GM23338 (cell line): ENCODE data around the gene OCIAD2. TPM values are rescaled to one million over a fixed set of nuclear protein-coding genes. Genes with fewer than 3 reads are reported as not detected.

Experiments used
- EZH2phosphoT487 ChIP-seq: fragments of 200-600 bp; sonication (generic); IDR thresholded peaks from one replicate; pipeline ENCODE4 v1.8.1; 2018; ENCODE audit warnings: antibody characterized with exemption; ENCODE audit not compliant: unreplicated experiment
- JUNB ChIP-seq: IDR thresholded peaks from one replicate; pipeline ENCODE4 v1.6.1; 2016; ENCODE audit warnings: antibody characterized with exemption; ENCODE audit not compliant: unreplicated experiment
- NANOG ChIP-seq: IDR thresholded peaks from 2 replicates; pipeline ENCODE4 v1.6.1; 2016; ENCODE audit warnings: antibody characterized with exemption, borderline replicate concordance
- STAT1 ChIP-seq: IDR thresholded peaks from one replicate; pipeline ENCODE4 v1.6.1; 2016; ENCODE audit warnings: antibody characterized with exemption; ENCODE audit not compliant: unreplicated experiment
- ZNF114 ChIP-seq: fragments of 250-450 bp; sonication (Bioruptor Pico); IDR thresholded peaks from 2 replicates; pipeline ENCODE4 v1.5.0; 2020; ENCODE audit warnings: mild to moderate bottlenecking, moderate library complexity
- ZNF331 ChIP-seq: fragments of 250-450 bp; sonication (Bioruptor Pico); IDR thresholded peaks from 2 replicates; pipeline ENCODE4 v1.5.0; 2020; ENCODE audit warnings: low read depth, mild to moderate bottlenecking, moderate library complexity
- polyA plus RNA-seq: library from polyadenylated mRNA; unstranded; fragments of >200 nt; fragmentation: Nextera tagmentation; extraction: Ambion mirVana; gene quantifications from 2 replicates; pipeline ENCODE4 v1.2.1, GENCODE V29; 2016
- total RNA-seq: library from RNA; depleted of rRNA; stranded (reverse); fragments of >200 nt; shearing (Covaris generic); gene quantifications from 2 replicates; pipeline ENCODE4 v1.2.3, GENCODE V29; 2014
- TF ChIP-seq, protein P1 (sequence below): fragments of 250-450 bp; sonication (Bioruptor Pico); IDR thresholded peaks from 2 replicates; pipeline ENCODE4 v1.5.0; 2020; ENCODE audit warnings: mild to moderate bottlenecking, moderate library complexity
- TF ChIP-seq, protein P2 (sequence below): IDR thresholded peaks from one replicate; pipeline ENCODE4 v1.6.1; 2018; ENCODE audit warnings: antibody characterized with exemption; ENCODE audit not compliant: unreplicated experiment

The OCIAD2 gene
- total and polyA plus RNA-seq, 2 experiments from 2014 or later = 36.8 to 317 TPM

DNA sequence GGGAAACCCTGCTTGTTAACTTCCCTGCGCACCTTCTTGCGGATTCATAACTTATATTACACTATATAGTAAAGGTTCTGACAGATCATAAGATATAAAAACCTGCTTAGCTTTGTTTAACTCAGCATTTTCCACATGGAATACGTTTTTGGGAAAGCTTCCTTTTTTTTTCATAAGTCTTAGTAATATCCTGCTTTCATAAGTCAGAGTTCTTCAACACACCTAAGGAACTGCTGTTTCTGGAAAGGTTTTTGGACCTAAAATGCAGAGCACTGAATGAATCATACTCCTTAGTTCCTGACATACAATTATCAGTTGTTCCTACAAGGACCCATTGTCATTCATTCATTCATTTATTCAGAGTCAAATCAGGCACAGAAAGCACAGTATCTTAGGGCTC, 32.3 kb upstream of the OCIAD2 start (continued):
- TF ChIP-seq, protein P1, sequence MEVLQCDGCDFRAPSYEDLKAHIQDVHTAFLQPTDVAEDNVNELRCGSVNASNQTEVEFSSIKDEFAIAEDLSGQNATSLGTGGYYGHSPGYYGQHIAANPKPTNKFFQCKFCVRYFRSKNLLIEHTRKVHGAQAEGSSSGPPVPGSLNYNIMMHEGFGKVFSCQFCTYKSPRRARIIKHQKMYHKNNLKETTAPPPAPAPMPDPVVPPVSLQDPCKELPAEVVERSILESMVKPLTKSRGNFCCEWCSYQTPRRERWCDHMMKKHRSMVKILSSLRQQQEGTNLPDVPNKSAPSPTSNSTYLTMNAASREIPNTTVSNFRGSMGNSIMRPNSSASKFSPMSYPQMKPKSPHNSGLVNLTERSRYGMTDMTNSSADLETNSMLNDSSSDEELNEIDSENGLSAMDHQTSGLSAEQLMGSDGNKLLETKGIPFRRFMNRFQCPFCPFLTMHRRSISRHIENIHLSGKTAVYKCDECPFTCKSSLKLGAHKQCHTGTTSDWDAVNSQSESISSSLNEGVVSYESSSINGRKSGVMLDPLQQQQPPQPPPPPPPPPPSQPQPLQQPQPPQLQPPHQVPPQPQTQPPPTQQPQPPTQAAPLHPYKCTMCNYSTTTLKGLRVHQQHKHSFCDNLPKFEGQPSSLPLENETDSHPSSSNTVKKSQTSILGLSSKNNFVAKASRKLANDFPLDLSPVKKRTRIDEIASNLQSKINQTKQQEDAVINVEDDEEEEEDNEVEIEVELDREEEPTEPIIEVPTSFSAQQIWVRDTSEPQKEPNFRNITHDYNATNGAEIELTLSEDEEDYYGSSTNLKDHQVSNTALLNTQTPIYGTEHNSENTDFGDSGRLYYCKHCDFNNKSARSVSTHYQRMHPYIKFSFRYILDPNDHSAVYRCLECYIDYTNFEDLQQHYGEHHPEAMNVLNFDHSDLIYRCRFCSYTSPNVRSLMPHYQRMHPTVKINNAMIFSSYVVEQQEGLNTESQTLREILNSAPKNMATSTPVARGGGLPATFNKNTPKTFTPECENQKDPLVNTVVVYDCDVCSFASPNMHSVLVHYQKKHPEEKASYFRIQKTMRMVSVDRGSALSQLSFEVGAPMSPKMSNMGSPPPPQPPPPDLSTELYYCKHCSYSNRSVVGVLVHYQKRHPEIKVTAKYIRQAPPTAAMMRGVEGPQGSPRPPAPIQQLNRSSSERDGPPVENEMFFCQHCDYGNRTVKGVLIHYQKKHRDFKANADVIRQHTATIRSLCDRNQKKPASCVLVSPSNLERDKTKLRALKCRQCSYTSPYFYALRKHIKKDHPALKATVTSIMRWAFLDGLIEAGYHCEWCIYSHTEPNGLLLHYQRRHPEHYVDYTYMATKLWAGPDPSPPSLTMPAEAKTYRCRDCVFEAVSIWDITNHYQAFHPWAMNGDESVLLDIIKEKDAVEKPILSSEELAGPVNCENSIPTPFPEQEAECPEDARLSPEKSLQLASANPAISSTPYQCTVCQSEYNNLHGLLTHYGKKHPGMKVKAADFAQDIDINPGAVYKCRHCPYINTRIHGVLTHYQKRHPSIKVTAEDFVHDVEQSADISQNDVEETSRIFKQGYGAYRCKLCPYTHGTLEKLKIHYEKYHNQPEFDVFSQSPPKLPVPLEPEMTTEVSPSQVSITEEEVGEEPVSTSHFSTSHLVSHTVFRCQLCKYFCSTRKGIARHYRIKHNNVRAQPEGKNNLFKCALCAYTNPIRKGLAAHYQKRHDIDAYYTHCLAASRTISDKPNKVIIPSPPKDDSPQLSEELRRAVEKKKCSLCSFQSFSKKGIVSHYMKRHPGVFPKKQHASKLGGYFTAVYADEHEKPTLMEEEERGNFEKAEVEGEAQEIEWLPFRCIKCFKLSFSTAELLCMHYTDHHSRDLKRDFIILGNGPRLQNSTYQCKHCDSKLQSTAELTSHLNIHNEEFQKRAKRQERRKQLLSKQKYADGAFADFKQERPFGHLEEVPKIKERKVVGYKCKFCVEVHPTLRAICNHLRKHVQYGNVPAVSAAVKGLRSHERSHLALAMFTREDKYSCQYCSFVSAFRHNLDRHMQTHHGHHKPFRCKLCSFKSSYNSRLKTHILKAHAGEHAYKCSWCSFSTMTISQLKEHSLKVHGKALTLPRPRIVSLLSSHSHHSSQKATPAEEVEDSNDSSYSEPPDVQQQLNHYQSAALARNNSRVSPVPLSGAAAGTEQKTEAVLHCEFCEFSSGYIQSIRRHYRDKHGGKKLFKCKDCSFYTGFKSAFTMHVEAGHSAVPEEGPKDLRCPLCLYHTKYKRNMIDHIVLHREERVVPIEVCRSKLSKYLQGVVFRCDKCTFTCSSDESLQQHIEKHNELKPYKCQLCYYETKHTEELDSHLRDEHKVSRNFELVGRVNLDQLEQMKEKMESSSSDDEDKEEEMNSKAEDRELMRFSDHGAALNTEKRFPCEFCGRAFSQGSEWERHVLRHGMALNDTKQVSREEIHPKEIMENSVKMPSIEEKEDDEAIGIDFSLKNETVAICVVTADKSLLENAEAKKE (CRISPR knock-in tag) = no peak
- TF ChIP-seq STAT1 (no peak), JUNB (no peak), EZH2phosphoT487 (no peak), NANOG (no peak), ZNF114 (CRISPR knock-in tag) (no peak), ZNF331 (no peak)
- TF ChIP-seq, protein P2, sequence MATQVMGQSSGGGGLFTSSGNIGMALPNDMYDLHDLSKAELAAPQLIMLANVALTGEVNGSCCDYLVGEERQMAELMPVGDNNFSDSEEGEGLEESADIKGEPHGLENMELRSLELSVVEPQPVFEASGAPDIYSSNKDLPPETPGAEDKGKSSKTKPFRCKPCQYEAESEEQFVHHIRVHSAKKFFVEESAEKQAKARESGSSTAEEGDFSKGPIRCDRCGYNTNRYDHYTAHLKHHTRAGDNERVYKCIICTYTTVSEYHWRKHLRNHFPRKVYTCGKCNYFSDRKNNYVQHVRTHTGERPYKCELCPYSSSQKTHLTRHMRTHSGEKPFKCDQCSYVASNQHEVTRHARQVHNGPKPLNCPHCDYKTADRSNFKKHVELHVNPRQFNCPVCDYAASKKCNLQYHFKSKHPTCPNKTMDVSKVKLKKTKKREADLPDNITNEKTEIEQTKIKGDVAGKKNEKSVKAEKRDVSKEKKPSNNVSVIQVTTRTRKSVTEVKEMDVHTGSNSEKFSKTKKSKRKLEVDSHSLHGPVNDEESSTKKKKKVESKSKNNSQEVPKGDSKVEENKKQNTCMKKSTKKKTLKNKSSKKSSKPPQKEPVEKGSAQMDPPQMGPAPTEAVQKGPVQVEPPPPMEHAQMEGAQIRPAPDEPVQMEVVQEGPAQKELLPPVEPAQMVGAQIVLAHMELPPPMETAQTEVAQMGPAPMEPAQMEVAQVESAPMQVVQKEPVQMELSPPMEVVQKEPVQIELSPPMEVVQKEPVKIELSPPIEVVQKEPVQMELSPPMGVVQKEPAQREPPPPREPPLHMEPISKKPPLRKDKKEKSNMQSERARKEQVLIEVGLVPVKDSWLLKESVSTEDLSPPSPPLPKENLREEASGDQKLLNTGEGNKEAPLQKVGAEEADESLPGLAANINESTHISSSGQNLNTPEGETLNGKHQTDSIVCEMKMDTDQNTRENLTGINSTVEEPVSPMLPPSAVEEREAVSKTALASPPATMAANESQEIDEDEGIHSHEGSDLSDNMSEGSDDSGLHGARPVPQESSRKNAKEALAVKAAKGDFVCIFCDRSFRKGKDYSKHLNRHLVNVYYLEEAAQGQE = no peak
